Neuronal stem cell (in vitro differentiated cells): ENCODE measurements around the gene PAPPA.

Experiments used
- DNase-seq: peaks from one replicate; pipeline ENCODE4 v3.0.0-alpha.2; 2013; ENCODE audit warnings: low spot score
- H2AFZ ChIP-seq: one replicate; pipeline ENCODE4 v1.6.1; 2013; ENCODE audit warnings: mild to moderate bottlenecking, low read length, inconsistent platforms
- H2AK5ac ChIP-seq: 2 replicates; pipeline ENCODE4 v1.6.1; 2013; ENCODE audit warnings: low read depth, mild to moderate bottlenecking, inconsistent platforms, low read length, moderate library complexity, mixed read lengths
- H2BK120ac ChIP-seq: 2 replicates; pipeline ENCODE4 v1.6.1; 2013; ENCODE audit warnings: low read depth, mild to moderate bottlenecking, inconsistent platforms, low read length, moderate library complexity, mixed read lengths
- H2BK12ac ChIP-seq: one replicate; pipeline ENCODE4 v1.6.1; 2013; ENCODE audit warnings: low read length, inconsistent platforms
- H2BK15ac ChIP-seq: 2 replicates; pipeline ENCODE4 v1.6.1; 2013; ENCODE audit warnings: mild to moderate bottlenecking, low read length, inconsistent platforms, mixed read lengths
- H2BK5ac ChIP-seq: one replicate; pipeline ENCODE4 v1.6.1; 2013; ENCODE audit warnings: inconsistent platforms, mild to moderate bottlenecking, low read length, moderate library complexity
- H3K14ac ChIP-seq: one replicate; pipeline ENCODE4 v1.6.1; 2013; ENCODE audit warnings: low read length, inconsistent platforms
- H3K18ac ChIP-seq: 2 replicates; pipeline ENCODE4 v1.6.1; 2013; ENCODE audit warnings: low read length, inconsistent platforms
- H3K23ac ChIP-seq: 2 replicates; pipeline ENCODE4 v1.6.1; 2013; ENCODE audit warnings: low read depth, mild to moderate bottlenecking, mixed read lengths, low read length, inconsistent platforms; ENCODE audit not compliant: poor library complexity
- H3K27ac ChIP-seq: replicated peaks from 3 replicates; pipeline ENCODE4 v1.5.1; 2013; ENCODE audit warnings: low read length, inconsistent platforms
- H3K27me3 ChIP-seq, 3 experiments: 2 replicates each; pipeline ENCODE4 v1.6.1; 2013; ENCODE audit warnings: low read length in 3 of 3, mild to moderate bottlenecking in 2 of 3, inconsistent platforms in 1 of 3, low read depth in 1 of 3, mixed read lengths in 1 of 3, moderate library complexity in 1 of 3; ENCODE audit not compliant: control insufficient read depth in 3 of 3, insufficient read depth in 3 of 3
- H3K36me3 ChIP-seq, 2 donors: replicated peaks in 1 of 2; 2 replicates each; pipeline ENCODE4 v1.6.1; 2013; ENCODE audit warnings: low read length in 2 of 2; ENCODE audit not compliant: control insufficient read depth in 2 of 2, insufficient read depth in 2 of 2
- H3K4ac ChIP-seq: 2 replicates; pipeline ENCODE4 v1.6.1; 2013; ENCODE audit warnings: inconsistent platforms, mild to moderate bottlenecking, low read length, moderate library complexity
- H3K4me1 ChIP-seq, 2 donors: 1 replicate in 1 of 2; 2 replicates in 1 of 2; pipeline ENCODE4 v1.6.1; 2013; ENCODE audit warnings: low read length in 2 of 2, low read depth in 1 of 2; ENCODE audit not compliant: control insufficient read depth in 2 of 2, insufficient read depth in 1 of 2
- H3K4me2 ChIP-seq: one replicate; pipeline ENCODE4 v1.6.1; 2013; ENCODE audit warnings: mild to moderate bottlenecking, low read length, inconsistent platforms; ENCODE audit not compliant: insufficient read depth, poor library complexity, severe bottlenecking
- H3K4me3 ChIP-seq, 2 donors: 2 replicates each; pipeline ENCODE4 v1.5.1; 2013; ENCODE audit warnings: low read length in 2 of 2, mild to moderate bottlenecking in 2 of 2, inconsistent platforms in 1 of 2, moderate library complexity in 1 of 2
- H3K79me1 ChIP-seq: one replicate; pipeline ENCODE4 v1.6.1; 2013; ENCODE audit warnings: low read depth, mild to moderate bottlenecking, inconsistent platforms, low read length, moderate library complexity
- H3K9ac ChIP-seq: one replicate; pipeline ENCODE4 v1.6.1; 2013; ENCODE audit warnings: mild to moderate bottlenecking, low read depth, low read length, inconsistent platforms; ENCODE audit not compliant: poor library complexity
- H3K9me3 ChIP-seq, 2 donors: replicated peaks in 1 of 2; 2 replicates each; pipeline versions ENCODE3 to v1.6.1; 2013; ENCODE audit warnings: low read length in 2 of 2, mild to moderate bottlenecking in 2 of 2, inconsistent platforms in 1 of 2, low read depth in 1 of 2, mixed read lengths in 1 of 2, moderate library complexity in 1 of 2; ENCODE audit not compliant: control insufficient read depth in 2 of 2, insufficient read depth in 1 of 2
- H4K8ac ChIP-seq: one replicate; pipeline ENCODE4 v1.6.1; 2013; ENCODE audit warnings: low read depth, mild to moderate bottlenecking, inconsistent platforms, low read length, moderate library complexity
- H4K91ac ChIP-seq: one replicate; pipeline ENCODE4 v1.6.1; 2013; ENCODE audit warnings: low read length, low read depth, mild to moderate bottlenecking, inconsistent platforms; ENCODE audit not compliant: poor library complexity
- WGBS, 2 donors: extraction: QIAGEN DNeasy Blood & Tissue Kit; methylation state at CpG; one replicate each; pipeline ENCODE4 v1.1.7; 2013; ENCODE audit warnings: missing lambda C conversion rate in 2 of 2, mixed read lengths in 1 of 2; ENCODE audit not compliant: insufficient read length in 2 of 2, insufficient replicate concordance in 1 of 2; ENCODE audit errors: extremely low coverage in 2 of 2; 5-methylcytosine and 5-hydroxymethylcytosine counted together

PAPPA gene

DNA sequence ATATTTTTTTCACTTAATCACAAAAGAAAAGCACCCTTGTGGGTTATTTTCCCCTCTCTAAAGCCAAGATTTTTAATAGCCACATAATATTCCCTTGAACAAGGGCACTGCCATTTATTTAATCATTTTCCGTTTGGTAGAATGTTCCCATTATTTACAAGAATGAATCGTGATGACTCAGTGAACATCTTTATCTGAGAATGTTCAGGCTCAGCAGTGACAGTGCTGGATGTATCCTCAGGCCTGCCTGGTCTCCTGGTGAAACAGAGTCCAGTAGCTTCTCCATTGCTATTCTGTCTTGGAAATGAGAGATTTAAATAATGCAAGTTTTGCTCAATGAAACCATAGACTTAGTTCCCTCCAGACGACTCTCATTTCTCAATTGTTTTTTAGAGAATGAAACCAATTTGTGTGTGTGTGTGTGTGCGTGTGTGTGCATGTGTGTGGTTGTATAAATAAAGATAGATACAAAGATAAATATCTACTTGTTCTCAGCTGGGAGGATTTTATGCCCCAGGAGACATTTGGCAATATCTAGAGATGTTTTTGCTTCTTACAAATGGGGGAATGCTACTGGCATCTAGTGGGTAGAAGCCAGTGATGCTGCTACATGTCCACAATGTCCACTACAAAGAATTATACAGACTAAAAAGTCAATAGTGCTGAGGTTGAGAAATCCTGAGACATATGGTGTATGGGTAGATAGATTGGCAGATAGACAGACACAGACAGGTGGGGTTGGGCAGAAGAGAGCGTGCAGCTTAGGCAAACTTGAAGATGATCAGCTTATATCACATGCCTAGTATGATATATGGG lies 55.0 kb downstream of the PAPPA start:
- no peak for DNase-seq
- Histone ChIP-seq H2AK5ac (no peak overlapping the region), H3K14ac (no peak overlapping the region), H2BK5ac (no peak overlapping the region), H3K4ac (no peak overlapping the region), H3K9ac (no peak overlapping the region), H3K27me3 (no peaks in the 10 kb centered on the region), H4K91ac (no peak overlapping the region), H3K36me3 (peaks cover 0 to 75% of the 10 kb centered on the region in 2 donors), H3K4me3 (no peak overlapping the region), H2BK15ac (no peak overlapping the region), H2BK120ac (no peak overlapping the region), H2BK12ac (no peak overlapping the region), H4K8ac (no peak overlapping the region), H3K18ac (no peak overlapping the region), H3K27ac (no peak overlapping the region), H2AFZ (no peak overlapping the region), H3K23ac (no peak overlapping the region), H3K79me1 (no peaks in the 10 kb centered on the region), H3K9me3 (no peaks in the 10 kb centered on the region), H3K4me2 (no peak overlapping the region), H3K4me1 (no peaks in the 10 kb centered on the region)
- no CpG with 5 or more reads among the region's 5 CpGs for WGBS, 2 donors

DNA sequence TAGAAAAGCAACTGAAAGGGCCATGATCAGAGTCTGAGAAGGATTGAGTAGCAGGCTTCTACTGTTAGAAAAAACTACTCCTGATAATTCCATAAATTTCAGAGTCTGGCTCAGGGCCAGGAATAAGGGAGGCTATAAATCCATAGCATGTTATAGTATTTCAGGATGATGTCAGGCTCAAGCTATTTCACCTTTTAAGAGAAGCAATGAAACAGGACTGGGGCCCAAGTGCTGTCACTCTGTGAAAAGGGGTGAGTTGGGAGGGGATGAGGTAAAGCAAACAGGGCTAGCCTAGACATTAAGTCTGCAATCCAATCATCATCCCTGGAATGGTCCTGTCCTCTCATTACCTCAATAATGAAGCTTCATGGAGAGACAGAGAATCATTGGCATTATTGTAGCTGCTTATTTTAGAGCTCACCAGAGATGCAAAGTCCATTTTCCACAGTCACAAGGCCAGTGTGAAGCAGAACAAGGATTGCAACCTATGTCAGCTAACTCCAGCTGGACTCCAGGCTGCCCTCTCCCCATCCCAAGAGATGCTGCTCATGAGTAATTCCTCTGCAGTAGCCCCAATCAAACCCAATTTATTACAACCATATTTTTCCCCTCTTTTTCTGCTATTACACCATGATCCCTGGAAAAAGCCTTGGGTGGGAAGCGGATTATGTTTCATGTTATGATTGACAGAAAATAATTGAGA lies 56.0 kb downstream of the PAPPA start:
- H3K4me1 ChIP-seq = no peaks in the 10 kb centered on the region
- H3K23ac ChIP-seq = no peak overlapping the region
- H3K79me1 ChIP-seq = no peaks in the 10 kb centered on the region
- H3K9me3 ChIP-seq = no peaks in the 10 kb centered on the region
- no peak overlapping the region for H3K4ac ChIP-seq
- no peak for DNase-seq
- no peak overlapping the region for H3K27ac ChIP-seq
- H3K36me3 ChIP-seq = peaks cover 0 to 78% of the 10 kb centered on the region in 2 donors
- H3K27me3 ChIP-seq = no peaks in the 10 kb centered on the region
- H2BK120ac ChIP-seq = no peak overlapping the region
- H2BK15ac ChIP-seq = no peak overlapping the region
- no peak overlapping the region for H2AK5ac ChIP-seq
- no peak overlapping the region for H2BK12ac ChIP-seq
- H3K18ac ChIP-seq = no peak overlapping the region
- no peak overlapping the region for H4K8ac ChIP-seq
- H3K4me3 ChIP-seq = no peak overlapping the region
- H2BK5ac ChIP-seq = no peak overlapping the region
- no peak overlapping the region for H4K91ac ChIP-seq
- no peak overlapping the region for H2AFZ ChIP-seq
- no peak overlapping the region for H3K4me2 ChIP-seq
- no CpG with 5 or more reads among the region's 1 CpG for WGBS, 2 donors
- H3K9ac ChIP-seq = no peak overlapping the region
- H3K14ac ChIP-seq = no peak overlapping the region

DNA sequence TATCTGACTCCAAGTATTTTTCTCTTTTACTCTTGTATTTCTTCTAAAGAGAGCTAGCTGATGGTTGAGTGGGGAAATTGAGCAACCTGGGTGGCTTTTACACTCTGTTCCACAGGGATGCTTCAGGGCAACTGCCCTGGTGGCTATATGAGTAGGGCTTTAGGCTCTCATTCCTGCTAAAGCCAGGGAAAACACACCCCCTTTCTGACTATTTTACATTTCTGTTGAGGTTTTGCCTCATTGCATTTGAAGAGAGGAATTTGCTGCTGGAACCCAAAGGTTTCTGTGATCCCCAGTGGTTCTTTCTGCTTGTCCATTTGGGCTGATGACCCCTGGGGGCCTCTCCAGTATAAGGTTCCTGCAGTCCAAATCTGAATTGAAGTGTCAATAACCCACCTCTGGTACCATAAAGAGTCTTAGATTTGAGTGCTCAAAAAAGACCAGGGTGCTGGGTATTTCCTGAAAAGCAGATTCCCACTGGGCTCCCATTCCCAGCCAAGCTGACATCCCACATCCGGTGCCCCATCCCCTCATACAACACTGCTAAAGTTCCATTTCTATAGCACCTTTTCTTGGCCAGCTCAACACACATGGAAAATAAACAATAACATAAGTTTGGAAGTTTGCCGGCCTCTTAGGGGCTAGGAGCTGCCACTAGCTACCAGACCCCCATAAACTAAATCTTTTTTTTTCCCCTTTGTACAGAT lies 59.5 kb downstream of the PAPPA start:
- no CpG with 5 or more reads among the region's 2 CpGs for WGBS, 2 donors
- Histone ChIP-seq H3K23ac (no peak overlapping the region), H4K8ac (no peak overlapping the region)

DNA sequence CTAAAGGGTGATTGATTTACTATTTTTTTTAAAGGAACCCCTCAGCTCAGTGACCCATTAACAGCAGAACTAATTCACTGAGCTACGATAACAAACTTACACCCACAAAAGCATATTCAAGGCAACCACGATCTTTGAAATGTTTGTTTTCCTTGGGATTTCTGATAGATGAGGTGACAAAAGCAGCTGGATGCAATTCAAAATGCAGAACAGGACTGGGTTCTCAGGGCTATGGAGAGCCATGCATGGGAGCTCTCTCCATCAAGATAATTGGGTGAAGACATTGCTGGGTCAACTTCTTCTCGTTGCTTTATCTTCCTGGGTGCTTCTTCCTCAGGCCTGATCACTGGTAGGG lies 60.1 kb downstream of the PAPPA start:
- no peaks in the 10 kb centered on the region for H3K9me3 ChIP-seq
- H3K9ac ChIP-seq = no peak overlapping the region
- no peaks in the 10 kb centered on the region for H3K79me1 ChIP-seq
- no peak overlapping the region for H2BK15ac ChIP-seq
- no peak overlapping the region for H2AK5ac ChIP-seq
- H3K4me3 ChIP-seq = no peak overlapping the region
- no peak for DNase-seq
- H3K27ac ChIP-seq = no peak overlapping the region
- H3K4ac ChIP-seq = no peak overlapping the region
- H4K91ac ChIP-seq = no peak overlapping the region
- no CpG with 5 or more reads among the region's 3 CpGs for WGBS, 2 donors
- no peak overlapping the region for H3K14ac ChIP-seq
- peaks cover 0 to 95% of the 10 kb centered on the region in 2 donors for H3K36me3 ChIP-seq
- no peak overlapping the region for H2BK120ac ChIP-seq
- H2AFZ ChIP-seq = no peak overlapping the region
- H3K23ac ChIP-seq = no peak overlapping the region
- no peak overlapping the region for H4K8ac ChIP-seq
- H3K27me3 ChIP-seq = no peaks in the 10 kb centered on the region
- H2BK12ac ChIP-seq = no peak overlapping the region
- no peak overlapping the region for H3K18ac ChIP-seq
- no peak overlapping the region for H2BK5ac ChIP-seq
- H3K4me2 ChIP-seq = no peak overlapping the region
- H3K4me1 ChIP-seq = no peaks in the 10 kb centered on the region

More for the DNA sequence above, 59.5 kb downstream of the PAPPA start:
- no peak for DNase-seq
- H2BK5ac ChIP-seq = no peak overlapping the region
- H3K4me1 ChIP-seq = no peaks in the 10 kb centered on the region
- H3K9ac ChIP-seq = no peak overlapping the region
- H3K18ac ChIP-seq = no peak overlapping the region
- no peak overlapping the region for H3K27ac ChIP-seq
- H2AK5ac ChIP-seq = no peak overlapping the region
- no peak overlapping the region for H2BK12ac ChIP-seq
- H2AFZ ChIP-seq = no peak overlapping the region
- no peak overlapping the region for H3K4me3 ChIP-seq
- no peak overlapping the region for H2BK15ac ChIP-seq
- no peak overlapping the region for H4K91ac ChIP-seq
- H3K9me3 ChIP-seq = no peaks in the 10 kb centered on the region
- H3K36me3 ChIP-seq = peaks cover 0 to 96% of the 10 kb centered on the region in 2 donors
- no peak overlapping the region for H3K4ac ChIP-seq
- H3K4me2 ChIP-seq = no peak overlapping the region
- H3K14ac ChIP-seq = no peak overlapping the region
- H3K79me1 ChIP-seq = no peaks in the 10 kb centered on the region
- no peaks in the 10 kb centered on the region for H3K27me3 ChIP-seq
- H2BK120ac ChIP-seq = no peak overlapping the region
